K562 (cell line): Measurements from ENCODE around the gene RAMACL. TPM values are rescaled to one million over a fixed set of nuclear protein-coding genes. Genes with fewer than 3 reads are reported as not detected.

ENCODE experiments used
- ATAC-seq: fragments of 200-7000 bp; cut with Tn5 transposase; 3 replicates; pipeline ENCODE4 v1.9.1; 2020; ENCODE audit warnings: moderate library complexity
- BruUV-seq: library from RNA; stranded (reverse); fragments of 400-500 nt; replicated peaks from 2 replicates; lab custom pipeline; 2021; lab: Mats Ljungman, UMichigan
- CTCF ChIA-PET: fragments of 300-600 bp; formaldehyde crosslinking; extraction: SDS; loops from one replicate; lab custom pipeline; 2021; ENCODE audit warnings: low intra/inter-chr PET ratio; lab: Yijun Ruan, JAX
- POLR2A ChIA-PET: fragments of 300-600, 350-650 bp; sonication (Branson Sonifier 250); formaldehyde crosslinking; extraction: SDS; loops from one replicate; lab custom pipeline; 2021; ENCODE audit warnings: antibody characterized with exemption, inconsistent platforms; lab: Yijun Ruan, JAX
- DNase-seq, 4 experiments: peaks; one replicate each; pipeline versions ENCODE4 v3.0.0 to v3.0.0-alpha.2; 2011 to 2018; ENCODE audit warnings: low spot score in 3 of 4, mixed read lengths in 3 of 4; ENCODE audit errors: extremely low read depth in 1 of 4
- FAIRE-seq: peaks from 2 replicates; lab custom pipeline; 2011; peaks lifted over from hg19 to GRCh38; lab: Jason Lieb, UNC
- H2AFZ ChIP-seq: 2 replicates; pipeline ENCODE4 v1.6.0; 2011; ENCODE audit warnings: low read depth, low read length, control low read depth, inconsistent platforms
- H3K27ac ChIP-seq: fragments of 200-600 bp; 3 replicates; pipeline ENCODE4 v1.8.0; 2011; ENCODE audit warnings: low read depth, mild to moderate bottlenecking, control low read depth, inconsistent platforms, low read length, moderate library complexity, mixed read lengths; ENCODE audit errors: extremely low read depth
- H3K27me3 ChIP-seq, 2 experiments: fragments of 300-600 bp in 1 of 2; 2 replicates in 1 of 2; 3 replicates in 1 of 2; pipeline versions ENCODE4 v1.6.0 to v1.8.0; 2011; ENCODE audit warnings: inconsistent platforms in 2 of 2, low read length in 2 of 2, mild to moderate bottlenecking in 1 of 2, mixed read lengths in 1 of 2, moderate library complexity in 1 of 2; ENCODE audit not compliant: control insufficient read depth in 2 of 2, insufficient read depth in 2 of 2
- H3K36me3 ChIP-seq: fragments of 300-600 bp; 3 replicates; pipeline ENCODE4 v1.8.0; 2011; ENCODE audit warnings: mild to moderate bottlenecking, low read length, inconsistent platforms; ENCODE audit not compliant: control insufficient read depth, insufficient read depth
- H3K4me1 ChIP-seq, 2 experiments: fragments of 200-600 bp in 1 of 2; replicated peaks in 1 of 2; 2 replicates in 1 of 2; 3 replicates in 1 of 2; pipeline versions ENCODE4 v1.5.1 to v1.8.0; 2011; ENCODE audit warnings: inconsistent platforms in 2 of 2, low read length in 2 of 2, mild to moderate bottlenecking in 1 of 2, mixed read lengths in 1 of 2, moderate library complexity in 1 of 2; ENCODE audit not compliant: control insufficient read depth in 2 of 2, insufficient read depth in 2 of 2
- H3K4me2 ChIP-seq: 2 replicates; pipeline ENCODE4 v1.6.1; 2011; ENCODE audit warnings: low read length, control low read depth, inconsistent platforms, mixed read lengths; ENCODE audit not compliant: insufficient read depth
- H3K4me3 ChIP-seq: fragments of 200-600 bp; sonication (generic), shearing (Covaris generic); 2 replicates; pipeline ENCODE4 v1.5.1; 2016; ENCODE audit warnings: control low read depth, inconsistent platforms
- H3K79me2 ChIP-seq: fragments of 200-600 bp; 3 replicates; pipeline ENCODE4 v1.8.0; 2011; ENCODE audit warnings: low read length, inconsistent platforms; ENCODE audit not compliant: control insufficient read depth, insufficient read depth
- H3K9ac ChIP-seq, 2 experiments: 2 replicates each; pipeline versions ENCODE4 v1.6.0 to v1.6.1; 2011; ENCODE audit warnings: low read depth in 2 of 2, low read length in 2 of 2, control low read depth in 1 of 2, inconsistent platforms in 1 of 2, mild to moderate bottlenecking in 1 of 2, mixed read lengths in 1 of 2; ENCODE audit not compliant: insufficient read depth in 1 of 2
- H3K9me1 ChIP-seq: one replicate; pipeline ENCODE4 v1.6.0; 2011; ENCODE audit warnings: inconsistent platforms, mild to moderate bottlenecking, low read length, moderate library complexity; ENCODE audit not compliant: control insufficient read depth, insufficient read depth
- H3K9me3 ChIP-seq: replicated peaks from 2 replicates; pipeline ENCODE4 v1.5.1; 2011; ENCODE audit warnings: low read depth, low read length, inconsistent platforms; ENCODE audit not compliant: control insufficient read depth, insufficient read depth
- H4K20me1 ChIP-seq: replicated peaks from 2 replicates; pipeline ENCODE4 v1.6.1; 2011; ENCODE audit warnings: low read length, inconsistent platforms, mixed read lengths; ENCODE audit not compliant: control insufficient read depth, insufficient read depth
- DIDO1 ChIP-seq: fragments of 450-650 bp; IDR thresholded peaks from 2 replicates; pipeline ENCODE4 v1.6.1; 2016; ENCODE audit warnings: low read depth, missing biosample characterization, missing genetic modification characterization
- JUND ChIP-seq, 2 experiments: IDR thresholded peaks; 2 replicates in 1 of 2; 3 replicates in 1 of 2; pipeline ENCODE4 v1.6.1; 2011; ENCODE audit warnings: borderline replicate concordance in 2 of 2, low read depth in 2 of 2, low read length in 2 of 2, improper control_type of control experiment in 1 of 2, missing biosample characterization in 1 of 2, missing genetic modification characterization in 1 of 2, missing genetic modification reagents in 1 of 2
- L3MBTL2 ChIP-seq: fragments of 450-650 bp; IDR thresholded peaks from 2 replicates; pipeline ENCODE4 v1.6.1; 2016; ENCODE audit warnings: mild to moderate bottlenecking, moderate library complexity
- RBM39 ChIP-seq: fragments of 200-400 bp; formaldehyde crosslinking; optimal IDR thresholded peaks from 2 replicates; pipeline ENCODE3; 2018; ENCODE audit warnings: low read depth, low read length
- RHOXF2B ChIP-seq: fragments of 250-450 bp; sonication (Bioruptor Pico); conservative IDR thresholded peaks from 2 replicates; pipeline ENCODE4 v1.5.1; 2021
- ZBTB17 ChIP-seq: fragments of 450-650 bp; formaldehyde crosslinking; IDR thresholded peaks from 2 replicates; pipeline ENCODE4 v1.4.0; 2020; ENCODE audit warnings: mild to moderate bottlenecking
- ZBTB8A ChIP-seq: fragments of 450-650 bp; IDR thresholded peaks from 2 replicates; pipeline ENCODE4 v1.6.1; 2018; ENCODE audit warnings: mild to moderate bottlenecking, moderate library complexity; ENCODE audit not compliant: partially characterized antibody
- ZNF12 ChIP-seq: sonication (generic); formaldehyde crosslinking; IDR thresholded peaks from 2 replicates; pipeline ENCODE4 v1.4.0; 2020; ENCODE audit warnings: mild to moderate bottlenecking, missing genetic modification reagents
- ZNF41 ChIP-seq: fragments of 250-450 bp; sonication (Bioruptor Pico); conservative IDR thresholded peaks from 2 replicates; pipeline ENCODE4 v1.4.0; 2020; ENCODE audit warnings: mild to moderate bottlenecking
- ZNF561 ChIP-seq: fragments of 450-650 bp; formaldehyde crosslinking; conservative IDR thresholded peaks from 2 replicates; pipeline ENCODE4 v1.4.0; 2020; ENCODE audit warnings: mild to moderate bottlenecking, moderate library complexity
- WGBS: fragments of 100-300 bp; shearing (Covaris generic); methylation state at CpG from one replicate; pipeline ENCODE4 v1.1.6; 2016; ENCODE audit warnings: low coverage, mixed read lengths; ENCODE audit not compliant: insufficient coverage; ENCODE audit errors: missing lambda C conversion rate; 5-methylcytosine and 5-hydroxymethylcytosine counted together
- in situ Hi-C: fragments of 300-500 bp; cut with MboI; formaldehyde crosslinking; loops from 4 replicates; pipeline ENCODE4 v1.15.0; 2018; ENCODE audit warnings: inconsistent platforms, mixed read lengths
- intact Hi-C: fragments of 100-400 bp; cut with micrococcal nuclease; formaldehyde crosslinking; loops from 2 replicates; pipeline ENCODE4 v1.14.2; 2022
- polyA plus RNA-seq, 8 experiments: library from polyadenylated mRNA; depleted of rRNA in 4 of 8; stranded (reverse) in 5 of 8; unstranded in 3 of 8; fragments of >200 nt; fragmentation: Nextera tagmentation in 2 of 8; fragmentation: Illumina TruSeq in 1 of 8; extraction: Ambion mirVana in 2 of 8; extraction: Trizol in 1 of 8; gene quantifications; 2 replicates each; pipeline versions ENCODE4 v1.2.1 to v1.2.3, GENCODE V29; 2011 to 2014; ENCODE audit warnings: inconsistent platforms in 1 of 8, missing spikeins in 1 of 8
- total RNA-seq, 7 experiments: library from RNA; depleted of rRNA in 6 of 7; stranded (reverse); fragments of >200 nt in 6 of 7; fragmentation: Illumina TruSeq in 2 of 7; extraction: Trizol in 2 of 7; gene quantifications; 2 replicates each; pipeline versions ENCODE4 v1.2.1 to v1.2.3, GENCODE V29; 2011 to 2021; ENCODE audit warnings: low replicate concordance in 1 of 7
- TF ChIP-seq, protein P1 (sequence below): sonication (generic); formaldehyde crosslinking; IDR thresholded peaks from 2 replicates; pipeline ENCODE4 v1.8.0; 2022; ENCODE audit warnings: mild to moderate bottlenecking, low read depth, missing genetic modification reagents
- TF ChIP-seq, protein P2 (sequence below): fragments of 250-450 bp; sonication (Bioruptor Pico); IDR thresholded peaks from 2 replicates; pipeline ENCODE4 v1.8.0; 2021; ENCODE audit warnings: borderline replicate concordance, mild to moderate bottlenecking, moderate library complexity; ENCODE audit not compliant: poor library complexity, severe bottlenecking
- TF ChIP-seq, protein P3 (sequence below): fragments of 250-450 bp; sonication (Bioruptor Pico); IDR thresholded peaks from 2 replicates; pipeline ENCODE4 v1.5.0; 2021; ENCODE audit warnings: mild to moderate bottlenecking, borderline replicate concordance

RAMACL gene
- total and polyA plus RNA-seq, 9 of the 15 experiments (the other 6 are each of a cell fraction or from before 2014, with no cell fraction given) = 0.11 to 1.7 (median 0.41) TPM; not detected in 1

DNA sequence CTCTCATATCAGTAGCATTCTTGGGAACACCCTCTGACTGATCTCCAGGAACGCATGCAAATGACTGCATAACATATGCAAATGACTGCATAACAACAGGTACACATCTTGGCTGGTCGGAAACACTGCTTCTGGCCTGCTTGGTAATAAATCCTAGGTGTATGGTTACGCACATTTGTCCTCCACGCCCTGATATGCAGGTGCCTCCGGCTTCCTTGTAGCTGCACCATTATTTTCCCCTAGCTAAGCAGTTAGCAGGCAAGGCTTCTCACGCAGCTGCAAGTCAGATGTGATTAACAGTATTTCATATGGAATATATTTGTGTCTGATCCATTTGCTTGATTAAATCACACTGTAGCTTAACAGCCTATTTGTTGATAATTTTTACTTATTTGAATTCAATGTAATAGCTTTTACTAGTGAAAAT is 34.6 kb upstream of the RAMACL start (continued):
- TF ChIP-seq RHOXF2B = no peak

DNA sequence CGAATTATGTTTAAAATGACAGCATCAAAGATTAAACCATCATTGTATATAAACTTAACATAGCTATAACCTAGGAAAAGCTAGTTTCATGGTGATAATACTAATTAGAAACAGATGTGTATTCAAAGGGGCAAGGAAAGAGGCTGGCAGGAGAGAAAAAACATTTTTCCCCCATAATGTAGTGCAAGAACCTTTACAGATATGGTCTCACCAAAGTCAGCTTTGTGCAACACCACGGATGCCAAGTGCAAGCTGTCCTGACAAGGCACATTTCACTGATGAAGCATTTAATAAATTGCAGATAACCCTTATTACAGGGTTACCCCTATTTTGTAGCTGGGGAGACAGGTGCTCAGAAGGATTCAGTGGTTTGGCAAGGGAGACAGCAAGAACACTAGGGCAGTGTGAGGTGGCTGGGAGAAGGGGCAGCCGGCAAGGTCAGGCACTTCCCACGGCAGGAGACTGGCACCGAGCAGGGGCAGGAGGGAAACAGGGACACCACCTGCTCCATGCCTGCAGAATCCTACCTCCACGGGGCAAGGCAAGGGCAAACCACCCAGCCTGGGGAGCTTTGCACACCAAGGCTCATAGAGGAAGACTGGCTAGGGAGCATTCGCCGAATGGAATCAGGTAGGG is 34.1 kb upstream of the RAMACL start:
- Histone ChIP-seq H3K9ac (no peak overlapping the region), H3K4me3 (no peak overlapping the region), H4K20me1 (no peaks in the 10 kb centered on the region), H3K79me2 (no peaks in the 10 kb centered on the region), H3K27me3 (peaks cover 33 to 53% of the 10 kb centered on the region in 2 experiments), H3K4me1 (no peaks in the 10 kb centered on the region), H2AFZ (no peak overlapping the region), H3K9me1 (no peaks in the 10 kb centered on the region), H3K4me2 (no peak overlapping the region), H3K36me3 (no peaks in the 10 kb centered on the region), H3K27ac (no peak overlapping the region), H3K9me3 (no peaks in the 10 kb centered on the region)
- FAIRE-seq (no peak), DNase-seq (no peak), ATAC-seq (no peak)
- POLR2A ChIA-PET = no interaction called here
- no TSS peak for BruUV-seq
- intact Hi-C loops = no loop called here
- CTCF ChIA-PET = no interaction called here
- in situ Hi-C loops = no loop called here
- WGBS = 1% methylated on average over 8 of the region's 8 CpGs
- TF ChIP-seq ZBTB17 (CRISPR knock-in tag) (no peak), ZBTB8A (no peak), L3MBTL2 (no peak), ZNF41 (no peak), ZNF12 (CRISPR knock-in tag) (no peak), JUND (IDR thresholded peaks at IDR 0.05; ENCODE audit: borderline replicate concordance, low read depth, low read length) (no peak), JUND (tag; IDR thresholded peaks at IDR 0.05; ENCODE audit: borderline replicate concordance, low read depth, low read length) (no peak), ZNF561 (CRISPR knock-in tag) (no peak), RBM39 (no peak), DIDO1 (tag) (no peak)
- TF ChIP-seq, protein P1, sequence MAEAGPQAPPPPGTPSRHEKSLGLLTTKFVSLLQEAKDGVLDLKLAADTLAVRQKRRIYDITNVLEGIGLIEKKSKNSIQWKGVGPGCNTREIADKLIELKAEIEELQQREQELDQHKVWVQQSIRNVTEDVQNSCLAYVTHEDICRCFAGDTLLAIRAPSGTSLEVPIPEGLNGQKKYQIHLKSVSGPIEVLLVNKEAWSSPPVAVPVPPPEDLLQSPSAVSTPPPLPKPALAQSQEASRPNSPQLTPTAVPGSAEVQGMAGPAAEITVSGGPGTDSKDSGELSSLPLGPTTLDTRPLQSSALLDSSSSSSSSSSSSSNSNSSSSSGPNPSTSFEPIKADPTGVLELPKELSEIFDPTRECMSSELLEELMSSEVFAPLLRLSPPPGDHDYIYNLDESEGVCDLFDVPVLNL (CRISPR knock-in tag) = no peak
- TF ChIP-seq, protein P2, sequence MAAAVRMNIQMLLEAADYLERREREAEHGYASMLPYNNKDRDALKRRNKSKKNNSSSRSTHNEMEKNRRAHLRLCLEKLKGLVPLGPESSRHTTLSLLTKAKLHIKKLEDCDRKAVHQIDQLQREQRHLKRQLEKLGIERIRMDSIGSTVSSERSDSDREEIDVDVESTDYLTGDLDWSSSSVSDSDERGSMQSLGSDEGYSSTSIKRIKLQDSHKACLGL (CRISPR knock-in tag) = no peak
- TF ChIP-seq, protein P3, sequence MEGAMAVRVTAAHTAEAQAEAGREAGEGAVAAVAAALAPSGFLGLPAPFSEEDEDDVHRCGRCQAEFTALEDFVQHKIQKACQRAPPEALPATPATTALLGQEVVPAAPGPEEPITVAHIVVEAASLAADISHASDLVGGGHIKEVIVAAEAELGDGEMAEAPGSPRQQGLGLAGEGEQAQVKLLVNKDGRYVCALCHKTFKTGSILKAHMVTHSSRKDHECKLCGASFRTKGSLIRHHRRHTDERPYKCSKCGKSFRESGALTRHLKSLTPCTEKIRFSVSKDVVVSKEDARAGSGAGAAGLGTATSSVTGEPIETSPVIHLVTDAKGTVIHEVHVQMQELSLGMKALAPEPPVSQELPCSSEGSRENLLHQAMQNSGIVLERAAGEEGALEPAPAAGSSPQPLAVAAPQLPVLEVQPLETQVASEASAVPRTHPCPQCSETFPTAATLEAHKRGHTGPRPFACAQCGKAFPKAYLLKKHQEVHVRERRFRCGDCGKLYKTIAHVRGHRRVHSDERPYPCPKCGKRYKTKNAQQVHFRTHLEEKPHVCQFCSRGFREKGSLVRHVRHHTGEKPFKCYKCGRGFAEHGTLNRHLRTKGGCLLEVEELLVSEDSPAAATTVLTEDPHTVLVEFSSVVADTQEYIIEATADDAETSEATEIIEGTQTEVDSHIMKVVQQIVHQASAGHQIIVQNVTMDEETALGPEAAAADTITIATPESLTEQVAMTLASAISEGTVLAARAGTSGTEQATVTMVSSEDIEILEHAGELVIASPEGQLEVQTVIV = no peak
